ENCODE measurements around the gene KRTAP5-1.

KRTAP5-1 gene

GRCh38 chr11:1563149-1563638 is 21.9 kb downstream of the KRTAP5-1 start:
- no peaks in the 10 kb centered on the region for H3K27me3 ChIP-seq (ENCODE audit: control insufficient read depth, insufficient read depth, low read length)
- H3K9me3 ChIP-seq (ENCODE audit: control insufficient read depth, insufficient read depth, low read length): no peaks in the 10 kb centered on the region
- peaks cover 7% of the 10 kb centered on the region for H3K4me1 ChIP-seq (ENCODE audit: control insufficient read depth, insufficient read depth, low read length)
- H3K4me3 ChIP-seq (ENCODE audit: low read depth, low read length): no peak overlapping the region
- no peak overlapping the region for H3K9ac ChIP-seq (ENCODE audit: low read depth, low read length)
- H3K36me3 ChIP-seq (ENCODE audit: control insufficient read depth, insufficient read depth, low read length): peaks cover 22% of the 10 kb centered on the region

- no peaks in the 10 kb centered on the region for H3K27me3 ChIP-seq (ENCODE audit: control insufficient read depth, insufficient read depth, low read length)
- peaks cover 2% of the 10 kb centered on the region for H3K4me1 ChIP-seq (ENCODE audit: control insufficient read depth, insufficient read depth, low read length)
- no peak overlapping the region for H3K9ac ChIP-seq (ENCODE audit: low read depth, low read length)
- H3K4me3 ChIP-seq (ENCODE audit: low read depth, low read length): no peak overlapping the region
- H3K9me3 ChIP-seq (ENCODE audit: control insufficient read depth, insufficient read depth, low read length): no peaks in the 10 kb centered on the region
- peaks cover 26% of the 10 kb centered on the region for H3K36me3 ChIP-seq (ENCODE audit: control insufficient read depth, insufficient read depth, low read length)
Measured at GRCh38 chr11:1562469-1563148, 22.5 kb downstream of the KRTAP5-1 start.

- Histone ChIP-seq H3K9me3 (ENCODE audit: control insufficient read depth, insufficient read depth, low read length) (no peaks in the 10 kb centered on the region), H3K4me1 (ENCODE audit: control insufficient read depth, insufficient read depth, low read length) (peaks cover 2% of the 10 kb centered on the region), H3K36me3 (ENCODE audit: control insufficient read depth, insufficient read depth, low read length) (peaks cover 29% of the 10 kb centered on the region), H3K4me3 (ENCODE audit: low read depth, low read length) (no peak overlapping the region), H3K9ac (ENCODE audit: low read depth, low read length) (no peak overlapping the region), H3K27me3 (ENCODE audit: control insufficient read depth, insufficient read depth, low read length) (no peaks in the 10 kb centered on the region)
Measured at GRCh38 chr11:1561955-1562354, 23.1 kb downstream of the KRTAP5-1 start.

DNA sequence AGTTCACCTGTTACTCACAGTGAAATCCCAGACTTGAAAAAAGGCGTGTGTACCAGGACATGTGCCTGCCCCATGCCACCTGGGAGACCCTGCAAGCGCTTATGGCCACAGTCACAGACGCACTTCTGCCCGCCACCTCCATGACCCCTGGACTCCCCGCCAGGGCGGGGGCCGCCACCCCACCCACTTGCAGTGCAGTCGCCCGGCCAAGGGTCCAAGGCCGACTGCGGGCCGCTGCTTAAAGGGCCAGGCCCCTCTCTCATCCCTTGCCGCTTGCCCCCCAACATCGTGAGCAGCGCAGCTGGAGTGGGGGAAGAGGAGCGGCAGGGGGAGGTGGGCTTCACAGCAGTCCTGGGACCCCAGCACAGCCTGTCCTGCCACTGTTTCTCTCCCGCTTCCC is 23.8 kb downstream of the KRTAP5-1 start:
- peaks cover 29% of the 10 kb centered on the region for H3K36me3 ChIP-seq (ENCODE audit: control insufficient read depth, insufficient read depth, low read length)
- H3K4me1 ChIP-seq (ENCODE audit: control insufficient read depth, insufficient read depth, low read length): peaks cover 2% of the 10 kb centered on the region
- H3K9me3 ChIP-seq (ENCODE audit: control insufficient read depth, insufficient read depth, low read length): no peaks in the 10 kb centered on the region
- no peaks in the 10 kb centered on the region for H3K27me3 ChIP-seq (ENCODE audit: control insufficient read depth, insufficient read depth, low read length)
- no peak overlapping the region for H3K9ac ChIP-seq (ENCODE audit: low read depth, low read length)
- H3K4me3 ChIP-seq (ENCODE audit: low read depth, low read length): no peak overlapping the region

GRCh38 chr11:1560649-1561251 is 24.3 kb downstream of the KRTAP5-1 start:
- H3K4me3 ChIP-seq (ENCODE audit: low read depth, low read length): no peak overlapping the region
- no peaks in the 10 kb centered on the region for H3K27me3 ChIP-seq (ENCODE audit: control insufficient read depth, insufficient read depth, low read length)
- no peak overlapping the region for H3K9ac ChIP-seq (ENCODE audit: low read depth, low read length)
- H3K36me3 ChIP-seq (ENCODE audit: control insufficient read depth, insufficient read depth, low read length): peaks cover 29% of the 10 kb centered on the region
- no peaks in the 10 kb centered on the region for H3K9me3 ChIP-seq (ENCODE audit: control insufficient read depth, insufficient read depth, low read length)
- H3K4me1 ChIP-seq (ENCODE audit: control insufficient read depth, insufficient read depth, low read length): peaks cover 2% of the 10 kb centered on the region

DNA sequence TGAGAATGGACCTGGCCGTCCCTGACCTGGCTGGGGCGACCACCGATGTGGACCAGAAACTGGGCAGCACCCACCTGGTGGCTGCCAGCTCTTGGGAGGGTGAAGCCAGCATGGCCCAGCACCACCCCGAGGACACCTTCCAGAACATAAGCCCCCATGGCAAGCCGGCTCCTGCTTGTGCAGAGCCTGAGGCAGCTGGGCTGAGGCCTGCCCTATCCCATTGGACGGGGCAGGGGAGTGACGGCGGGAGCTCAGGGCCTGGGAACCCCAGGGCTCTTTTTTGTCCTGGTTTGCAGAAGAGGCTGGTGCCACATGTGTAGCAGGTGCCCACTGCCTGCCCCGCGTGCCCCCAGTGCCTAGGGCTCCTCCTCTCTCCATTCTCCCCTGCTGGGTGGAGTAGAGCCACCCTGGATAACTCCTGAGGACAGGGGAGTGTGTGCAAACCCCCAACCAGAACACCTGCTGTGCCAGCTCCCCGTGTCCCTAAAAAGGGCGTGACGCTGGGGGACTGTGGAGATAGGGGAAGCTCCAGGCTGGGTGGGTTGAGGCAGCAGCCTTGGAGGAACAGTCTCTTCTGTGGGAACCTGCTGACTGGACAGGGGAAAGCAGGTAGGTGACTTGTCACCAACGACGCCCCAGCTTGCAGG is 25.0 kb downstream of the KRTAP5-1 start:
- no peak overlapping the region for H3K4me3 ChIP-seq (ENCODE audit: low read depth, low read length)
- peaks cover 2% of the 10 kb centered on the region for H3K4me1 ChIP-seq (ENCODE audit: control insufficient read depth, insufficient read depth, low read length)
- no peaks in the 10 kb centered on the region for H3K27me3 ChIP-seq (ENCODE audit: control insufficient read depth, insufficient read depth, low read length)
- H3K9ac ChIP-seq (ENCODE audit: low read depth, low read length): no peak overlapping the region
- no peaks in the 10 kb centered on the region for H3K9me3 ChIP-seq (ENCODE audit: control insufficient read depth, insufficient read depth, low read length)
- peaks cover 25% of the 10 kb centered on the region for H3K36me3 ChIP-seq (ENCODE audit: control insufficient read depth, insufficient read depth, low read length)

- H3K4me1 ChIP-seq (ENCODE audit: control insufficient read depth, insufficient read depth, low read length): peaks cover 5% of the 10 kb centered on the region
- peaks cover 23% of the 10 kb centered on the region for H3K36me3 ChIP-seq (ENCODE audit: control insufficient read depth, insufficient read depth, low read length)
- H3K27me3 ChIP-seq (ENCODE audit: control insufficient read depth, insufficient read depth, low read length): no peaks in the 10 kb centered on the region
- no peak overlapping the region for H3K4me3 ChIP-seq (ENCODE audit: low read depth, low read length)
- no peak overlapping the region for H3K9ac ChIP-seq (ENCODE audit: low read depth, low read length)
- no peaks in the 10 kb centered on the region for H3K9me3 ChIP-seq (ENCODE audit: control insufficient read depth, insufficient read depth, low read length)
Measured at GRCh38 chr11:1559111-1559951, 25.8 kb downstream of the KRTAP5-1 start.

DNA sequence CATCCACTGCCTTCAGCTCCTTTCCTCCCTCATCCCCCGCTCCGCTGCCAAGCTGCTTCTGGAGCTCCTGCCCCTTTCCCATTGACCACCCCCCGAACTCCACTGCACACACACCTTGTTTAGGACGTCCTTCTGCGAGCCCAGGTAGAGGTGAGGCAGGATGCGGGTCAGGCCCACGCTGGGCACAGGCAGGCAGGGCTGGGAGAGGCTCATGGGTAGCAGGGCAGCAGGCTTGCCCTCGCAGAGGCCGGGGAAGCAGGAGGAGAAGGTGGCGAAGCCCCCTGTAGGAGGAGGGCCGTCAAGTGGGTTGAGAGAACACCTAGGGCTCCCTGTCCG is 26.3 kb downstream of the KRTAP5-1 start:
- Histone ChIP-seq H3K4me3 (ENCODE audit: low read depth, low read length) (no peak overlapping the region), H3K27me3 (ENCODE audit: control insufficient read depth, insufficient read depth, low read length) (no peaks in the 10 kb centered on the region), H3K4me1 (ENCODE audit: control insufficient read depth, insufficient read depth, low read length) (peaks cover 3% of the 10 kb centered on the region), H3K36me3 (ENCODE audit: control insufficient read depth, insufficient read depth, low read length) (peaks cover 23% of the 10 kb centered on the region), H3K9ac (ENCODE audit: low read depth, low read length) (no peak overlapping the region), H3K9me3 (ENCODE audit: control insufficient read depth, insufficient read depth, low read length) (no peaks in the 10 kb centered on the region)

GRCh38 chr11:1557904-1558774 is 26.9 kb downstream of the KRTAP5-1 start:
- H3K4me3 ChIP-seq (ENCODE audit: low read depth, low read length): no peak overlapping the region
- no peaks in the 10 kb centered on the region for H3K27me3 ChIP-seq (ENCODE audit: control insufficient read depth, insufficient read depth, low read length)
- H3K36me3 ChIP-seq (ENCODE audit: control insufficient read depth, insufficient read depth, low read length): peaks cover 23% of the 10 kb centered on the region
- H3K9me3 ChIP-seq (ENCODE audit: control insufficient read depth, insufficient read depth, low read length): no peaks in the 10 kb centered on the region
- H3K9ac ChIP-seq (ENCODE audit: low read depth, low read length): no peak overlapping the region
- peaks cover 3% of the 10 kb centered on the region for H3K4me1 ChIP-seq (ENCODE audit: control insufficient read depth, insufficient read depth, low read length)

DNA sequence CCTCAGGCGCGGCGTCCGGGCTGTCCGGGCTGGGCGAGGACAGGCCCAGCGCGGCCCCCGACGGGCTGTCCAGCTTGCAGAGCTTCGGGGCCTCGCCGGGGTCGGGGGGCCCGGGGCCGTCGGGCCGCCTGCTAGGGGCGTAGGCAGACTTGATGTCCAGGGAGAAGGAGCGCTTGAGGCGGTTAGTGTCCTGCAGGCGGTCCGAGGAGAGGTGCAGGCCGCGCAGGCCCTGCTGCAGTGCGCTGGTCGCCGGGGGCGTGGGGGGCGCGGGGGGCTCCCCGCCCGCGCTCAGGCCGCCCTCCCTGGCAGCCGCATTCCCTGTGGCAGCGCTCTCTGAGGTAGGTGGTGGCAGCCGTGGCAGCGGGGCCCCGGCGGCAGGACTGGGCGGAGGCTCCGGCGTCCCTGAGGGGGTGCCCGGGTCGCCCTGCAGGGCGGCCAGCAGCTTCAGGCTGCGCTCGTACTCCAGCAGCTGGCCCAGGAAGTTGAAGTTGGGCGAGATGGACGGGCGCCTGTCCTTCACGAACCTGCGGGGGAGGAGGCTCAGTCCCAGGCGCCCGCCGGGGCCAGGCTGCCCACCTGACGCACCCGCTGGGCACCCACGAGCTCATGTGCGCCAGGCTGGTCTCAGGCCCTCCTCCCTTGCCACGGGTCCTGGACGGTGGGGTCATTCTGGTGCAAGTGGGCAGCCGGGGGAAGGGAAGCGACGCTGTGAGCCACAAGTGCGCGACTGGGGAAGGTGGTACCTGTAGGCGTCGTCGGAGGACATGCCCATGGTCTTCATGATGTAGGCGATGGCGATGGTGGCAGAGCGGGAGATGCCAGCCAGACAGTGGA is 27.8 kb downstream of the KRTAP5-1 start:
- H3K4me3 ChIP-seq (ENCODE audit: low read depth, low read length): no peak overlapping the region
- peaks cover 15% of the 10 kb centered on the region for H3K36me3 ChIP-seq (ENCODE audit: control insufficient read depth, insufficient read depth, low read length)
- H3K27me3 ChIP-seq (ENCODE audit: control insufficient read depth, insufficient read depth, low read length): peaks cover 2% of the 10 kb centered on the region
- H3K9ac ChIP-seq (ENCODE audit: low read depth, low read length): no peak overlapping the region
- peaks cover 3% of the 10 kb centered on the region for H3K4me1 ChIP-seq (ENCODE audit: control insufficient read depth, insufficient read depth, low read length)
- no peaks in the 10 kb centered on the region for H3K9me3 ChIP-seq (ENCODE audit: control insufficient read depth, insufficient read depth, low read length)

Data from iPS-15b (cell line).